Erythroblast (primary cell): ENCODE measurements around the gene RNF138.

Source experiments
- GATA1 ChIP-seq: IDR thresholded peaks from 2 replicates; pipeline ENCODE4 v1.6.1; 2011; ENCODE audit warnings: low read depth, mild to moderate bottlenecking, control low read depth, low read length, moderate library complexity
- POLR2A ChIP-seq: IDR thresholded peaks from 2 replicates; pipeline ENCODE4 v1.6.1; 2011; ENCODE audit warnings: mild to moderate bottlenecking, low read length

- TF ChIP-seq POLR2A (no peak), GATA1 (no peak)
Observed at GRCh38 chr18:32157580-32157979, 65.9 kb downstream of the RNF138 start.
